ENCODE measurements around the gene DNALI1. TPM values are rescaled to one million over a fixed set of nuclear protein-coding genes. Genes with fewer than 3 reads are reported as not detected.

The DNALI1 gene
- total and polyA plus RNA-seq, 3 experiments from 2014 or later, result 0.09 TPM; not detected in 2

DNA sequence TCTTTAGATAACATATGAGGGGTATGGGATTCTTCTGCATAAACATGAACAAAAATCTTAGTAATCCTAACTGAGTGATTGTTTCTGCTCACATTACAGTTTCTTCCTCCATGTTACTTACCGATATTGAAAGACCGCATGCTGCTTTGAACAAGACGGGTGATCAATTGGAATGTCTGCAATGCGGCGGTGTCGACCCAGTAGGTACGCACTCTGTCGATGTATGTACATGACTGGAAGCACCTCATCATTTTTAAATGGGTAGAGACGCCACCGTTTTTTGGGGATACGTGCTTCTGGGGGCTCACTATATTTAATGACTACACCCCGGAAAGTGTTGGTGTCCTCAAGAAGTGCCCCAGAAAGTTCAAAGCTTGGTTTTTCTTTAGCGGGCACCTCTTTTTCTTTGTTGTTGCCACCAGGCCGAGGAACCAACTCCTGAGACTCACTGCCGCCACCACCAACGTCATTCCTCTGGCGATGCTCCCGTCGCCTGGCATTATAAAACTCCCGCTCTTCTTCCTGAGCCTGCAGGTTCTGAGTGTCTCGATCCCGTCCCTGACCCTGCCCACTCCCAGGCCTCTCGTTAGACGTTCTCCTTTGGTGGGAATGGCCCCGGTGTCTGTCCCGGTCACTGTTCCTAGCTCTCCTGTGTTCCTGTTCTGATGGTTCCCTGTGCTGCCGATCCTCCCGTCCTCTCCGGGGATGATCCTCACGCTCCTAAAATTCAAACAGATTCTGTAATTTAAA is 16.5 kb upstream of the DNALI1 start:
- CTCF ChIA-PET, result no interaction called here
- Histone ChIP-seq H3K27ac (ENCODE audit: low read depth, low read length) (no peak overlapping the region), H3K4me1 (ENCODE audit: insufficient read depth, low read length) (no peaks in the 10 kb centered on the region), H3K27me3 (ENCODE audit: insufficient read depth, low read length, poor library complexity, severe bottlenecking) (no peaks in the 10 kb centered on the region), H3K9me3 (ENCODE audit: low read length) (no peaks in the 10 kb centered on the region), H3K4me3 (ENCODE audit: low read length) (no peak overlapping the region), H3K36me3 (ENCODE audit: insufficient read depth, low read length) (peaks cover 39% of the 10 kb centered on the region)
- H3K27ac Mint-ChIP-seq, result peak overlapping the region in 1 of 8 donors; percentile 0
- peak overlapping the region in 1 of 7 donors; percentile 23 for H3K4me3 Mint-ChIP-seq
- H3K4me1 Mint-ChIP-seq, result peaks cover 7 to 20% (median 19%) of the 10 kb centered on the region in 3 donors
- POLR2A ChIA-PET, result no interaction called here
- no peaks in the 10 kb centered on the region for H3K9me3 Mint-ChIP-seq
- peaks cover 0 to 80% (median 32%) of the 10 kb centered on the region in 3 donors for H3K36me3 Mint-ChIP-seq
- DNase-seq, result no peak
- H3K27me3 Mint-ChIP-seq, result no peaks in the 10 kb centered on the region

DNA sequence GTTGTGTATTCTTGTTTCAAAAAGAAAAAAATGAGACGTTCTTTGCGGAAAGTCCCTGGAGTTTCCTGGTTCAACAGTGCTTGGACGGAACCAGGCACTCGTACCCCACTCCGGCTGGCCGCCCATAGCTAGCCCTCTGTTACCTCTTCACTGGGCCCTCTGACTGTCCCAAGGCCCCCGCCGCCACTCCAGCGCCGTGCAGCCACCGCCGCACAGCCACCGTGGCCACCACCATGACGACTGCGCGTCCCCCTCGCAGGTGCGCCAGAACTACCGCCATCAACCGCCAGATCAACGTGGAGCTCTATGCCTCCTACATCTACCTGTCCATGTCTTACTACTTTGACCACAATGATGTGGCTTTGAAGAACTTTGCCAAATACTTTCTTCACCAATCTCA is 12.2 kb upstream of the DNALI1 start:
- no peaks in the 10 kb centered on the region for H3K9me3 ChIP-seq (ENCODE audit: low read length)
- H3K27ac Mint-ChIP-seq, result peak overlapping the region in 2 of 8 donors; percentile 5 to 64
- peaks cover 31% of the 10 kb centered on the region for H3K36me3 ChIP-seq (ENCODE audit: insufficient read depth, low read length)
- no peaks in the 10 kb centered on the region for H3K4me1 ChIP-seq (ENCODE audit: insufficient read depth, low read length)
- H3K4me3 Mint-ChIP-seq, result peak overlapping the region in 1 of 7 donors; percentile 75
- H3K27me3 Mint-ChIP-seq, result no peaks in the 10 kb centered on the region
- H3K27ac ChIP-seq (ENCODE audit: low read depth, low read length), result no peak overlapping the region
- H3K4me1 Mint-ChIP-seq, result peaks cover 8 to 21% (median 11%) of the 10 kb centered on the region in 3 donors
- ChIA-PET POLR2A (no interaction called here), CTCF (no interaction called here)
- no peaks in the 10 kb centered on the region for H3K9me3 Mint-ChIP-seq
- peaks cover 10 to 71% (median 26%) of the 10 kb centered on the region in 3 donors for H3K36me3 Mint-ChIP-seq
- no peak for DNase-seq
- H3K27me3 ChIP-seq (ENCODE audit: insufficient read depth, low read length, poor library complexity, severe bottlenecking), result no peaks in the 10 kb centered on the region
- H3K4me3 ChIP-seq (ENCODE audit: low read length), result no peak overlapping the region

DNA sequence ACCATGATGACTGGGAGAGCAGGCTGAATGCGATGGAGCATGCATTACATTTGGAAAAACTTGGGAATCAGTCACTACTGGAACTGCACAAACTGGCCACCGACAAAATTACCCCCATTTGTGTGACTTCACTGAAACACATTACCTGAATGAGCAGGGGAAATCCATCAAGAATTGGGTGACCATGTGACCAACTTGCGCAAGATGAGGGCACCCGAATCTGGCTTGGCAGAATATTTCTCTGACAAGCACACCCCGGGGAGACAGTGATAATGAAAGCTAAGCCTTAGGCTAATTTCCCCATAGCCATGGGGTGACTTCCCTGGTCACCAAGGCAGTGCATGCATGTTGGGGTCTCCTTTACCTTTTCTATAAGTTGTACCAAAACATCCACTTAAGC is 11.7 kb upstream of the DNALI1 start:
- peaks cover 10 to 71% (median 25%) of the 10 kb centered on the region in 3 donors for H3K36me3 Mint-ChIP-seq
- CTCF ChIA-PET, result no interaction called here
- POLR2A ChIA-PET, result no interaction called here
- no peak overlapping the region for H3K27ac ChIP-seq (ENCODE audit: low read depth, low read length)
- H3K4me3 Mint-ChIP-seq, result peak overlapping the region in 1 of 7 donors; percentile 75
- no peaks in the 10 kb centered on the region for H3K4me1 ChIP-seq (ENCODE audit: insufficient read depth, low read length)
- H3K36me3 ChIP-seq (ENCODE audit: insufficient read depth, low read length), result peaks cover 28% of the 10 kb centered on the region
- H3K27ac Mint-ChIP-seq, result peak overlapping the region in 1 of 8 donors; percentile 5
- H3K4me3 ChIP-seq (ENCODE audit: low read length), result no peak overlapping the region
- H3K27me3 Mint-ChIP-seq, result no peaks in the 10 kb centered on the region
- H3K27me3 ChIP-seq (ENCODE audit: insufficient read depth, low read length, poor library complexity, severe bottlenecking), result no peaks in the 10 kb centered on the region
- peaks cover 13 to 26% (median 14%) of the 10 kb centered on the region in 3 donors for H3K4me1 Mint-ChIP-seq
- no peak for DNase-seq
- H3K9me3 ChIP-seq (ENCODE audit: low read length), result no peaks in the 10 kb centered on the region
- H3K9me3 Mint-ChIP-seq, result no peaks in the 10 kb centered on the region

DNA sequence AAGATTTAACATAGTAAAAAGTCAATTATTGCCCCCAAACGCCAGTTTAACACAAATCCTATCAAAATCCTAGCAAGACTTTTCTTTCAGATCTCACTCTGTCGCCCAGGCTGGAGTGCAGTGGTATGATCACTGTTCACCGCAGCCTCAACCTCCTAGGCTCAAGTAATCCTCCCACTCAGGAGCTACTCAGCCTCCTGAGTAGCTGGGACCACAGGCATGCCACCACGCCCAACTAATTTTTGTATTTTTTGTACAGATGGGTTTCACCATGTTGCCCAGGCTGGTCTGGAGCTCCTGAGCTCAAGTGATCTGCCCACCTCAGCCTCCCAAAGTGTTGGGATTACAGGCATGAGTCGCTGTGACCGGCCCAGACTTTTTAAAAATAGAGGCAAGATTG is 7.4 kb upstream of the DNALI1 start:
- Mint-ChIP-seq H3K27ac (peak overlapping the region in 2 of 8 donors; percentile 28 to 94), H3K4me1 (peaks cover 44 to 60% (median 48%) of the 10 kb centered on the region in 3 donors), H3K9me3 (no peaks in the 10 kb centered on the region), H3K36me3 (peaks cover 10 to 81% (median 21%) of the 10 kb centered on the region in 3 donors), H3K4me3 (no peak overlapping the region), H3K27me3 (no peaks in the 10 kb centered on the region)
- Histone ChIP-seq H3K27ac (ENCODE audit: low read depth, low read length) (no peak overlapping the region), H3K4me1 (ENCODE audit: insufficient read depth, low read length) (peaks cover 18% of the 10 kb centered on the region), H3K27me3 (ENCODE audit: insufficient read depth, low read length, poor library complexity, severe bottlenecking) (no peaks in the 10 kb centered on the region), H3K9me3 (ENCODE audit: low read length) (no peaks in the 10 kb centered on the region), H3K4me3 (ENCODE audit: low read length) (no peak overlapping the region), H3K36me3 (ENCODE audit: insufficient read depth, low read length) (peaks cover 20% of the 10 kb centered on the region)
- ChIA-PET CTCF (interaction anchor here (2.2 kb wide), 1 partner anchor 34 kb away, joined by 5 read pairs; no protein-coding TSS in a partner anchor), POLR2A (no interaction called here)
- no peak for DNase-seq

DNA sequence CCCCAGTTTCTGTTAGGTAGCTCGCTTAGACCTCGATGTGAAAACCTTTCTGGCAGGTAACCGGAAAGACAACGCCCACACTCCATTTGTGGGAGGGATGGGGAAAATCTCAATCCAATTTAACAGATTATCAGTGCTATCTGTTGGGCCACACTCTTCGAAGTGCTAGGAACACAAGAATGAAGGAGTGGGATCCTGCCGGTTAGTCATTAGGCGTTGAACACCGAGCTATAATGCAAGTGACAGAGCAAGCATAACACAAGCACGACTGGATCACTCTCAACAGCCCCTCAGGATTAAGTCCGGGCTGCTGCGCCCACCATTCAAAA is 3.2 kb upstream of the DNALI1 start:
- Histone ChIP-seq H3K4me1 (ENCODE audit: insufficient read depth, low read length) (peaks cover 18% of the 10 kb centered on the region), H3K9me3 (ENCODE audit: low read length) (no peaks in the 10 kb centered on the region), H3K4me3 (ENCODE audit: low read length) (peak overlapping the region; percentile 97), H3K36me3 (ENCODE audit: insufficient read depth, low read length) (no peaks in the 10 kb centered on the region), H3K27ac (ENCODE audit: low read depth, low read length) (peak overlapping the region; percentile 94), H3K27me3 (ENCODE audit: insufficient read depth, low read length, poor library complexity, severe bottlenecking) (no peaks in the 10 kb centered on the region)
- H3K27ac Mint-ChIP-seq, result peak overlapping the region; percentile 90 to 100 (median 98)
- POLR2A ChIA-PET, result interaction anchor here (1.0 to 1.4 kb wide), 5 partner anchors 38 to 306 kb away, joined by 3 to 7 read pairs (median 3); partner anchors contain the start of genes CDCA8, MEAF6 and MTF1
- DNase-seq, result no peak
- H3K4me3 Mint-ChIP-seq, result peak overlapping the region; percentile 97 to 100 (median 99)
- no peaks in the 10 kb centered on the region for H3K9me3 Mint-ChIP-seq
- peaks cover 40 to 58% (median 46%) of the 10 kb centered on the region in 3 donors for H3K4me1 Mint-ChIP-seq
- CTCF ChIA-PET, result interaction anchor here (1.2 to 1.7 kb wide), 4 partner anchors 39 to 129 kb away, joined by 3 to 7 read pairs (median 4); partner anchors contain the start of gene MEAF6
- H3K27me3 Mint-ChIP-seq, result peaks cover 0 to 11% of the 10 kb centered on the region in 2 donors
- H3K36me3 Mint-ChIP-seq, result peaks cover 4 to 49% (median 7%) of the 10 kb centered on the region in 3 donors

DNA sequence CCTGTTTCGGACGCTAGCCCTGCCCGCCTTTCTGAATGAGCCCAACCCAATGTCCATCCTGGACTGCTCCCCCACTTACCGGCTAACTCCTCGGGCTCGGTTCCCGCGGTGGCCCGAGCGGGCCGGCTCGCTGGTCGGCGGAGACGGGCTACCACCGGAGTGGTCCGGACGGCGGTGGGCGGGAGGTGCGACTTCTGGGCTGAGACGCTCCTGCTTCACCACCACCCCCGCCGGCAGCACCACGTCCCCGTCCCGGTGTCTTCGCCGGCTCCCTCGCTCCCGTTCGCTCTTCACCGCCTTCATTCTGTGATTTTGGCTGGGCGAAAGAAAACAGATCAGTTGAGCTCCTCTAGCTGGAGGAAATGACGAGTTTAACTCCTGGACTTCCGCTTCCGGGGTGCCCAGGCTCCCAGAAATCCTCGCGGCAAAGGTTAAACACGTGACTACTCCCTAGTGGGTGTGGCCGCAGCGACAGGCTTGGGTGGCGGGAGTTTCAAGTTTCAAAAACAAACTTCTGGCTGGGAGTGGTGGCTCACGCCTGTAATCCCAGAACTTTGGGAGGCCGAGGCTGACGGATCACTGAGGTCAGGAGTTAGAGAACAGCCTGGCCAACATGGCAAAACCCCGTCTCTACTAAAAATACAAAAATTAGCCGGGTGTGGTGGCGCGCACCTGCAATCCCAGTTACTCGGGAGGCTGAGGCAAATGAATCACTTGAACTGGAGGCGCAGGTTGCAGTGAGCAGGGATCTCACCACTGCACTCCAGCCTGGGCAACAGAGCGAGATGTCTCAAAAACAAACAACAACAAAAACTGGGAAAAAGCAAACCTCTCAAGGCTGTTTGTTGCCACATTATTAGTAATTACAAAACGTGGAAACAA is 2.6 kb upstream of the DNALI1 start, which contains the start of gene SNIP1:
SNIP1 (minus strand) TSS at position 367 of the 882 bp plus-strand sequence; CDS start at position 303, 64 bp downstream.
- Histone ChIP-seq H3K4me3 (ENCODE audit: low read length) (peak within 1 kb of the TSS; percentile 97), H3K36me3 (ENCODE audit: insufficient read depth, low read length) (no peaks in the 10 kb centered on the region), H3K9me3 (ENCODE audit: low read length) (no peaks in the 10 kb centered on the region), H3K27me3 (ENCODE audit: insufficient read depth, low read length, poor library complexity, severe bottlenecking) (no peaks in the 10 kb centered on the region), H3K27ac (ENCODE audit: low read depth, low read length) (peak within 1 kb of the TSS; percentile 94), H3K4me1 (ENCODE audit: insufficient read depth, low read length) (peaks cover 18% of the 10 kb centered on the region)
- DNase-seq, result peak; percentile 80 to 95 (median 90)
- no peaks in the 10 kb centered on the region for H3K9me3 Mint-ChIP-seq
- ChIA-PET POLR2A (interaction anchor here (1.0 to 1.4 kb wide), 5 partner anchors 38 to 305 kb away, joined by 3 to 7 read pairs (median 3); partner anchors contain the start of genes CDCA8, MEAF6 and MTF1), CTCF (interaction anchor here (1.2 to 1.7 kb wide), 4 partner anchors 39 to 128 kb away, joined by 3 to 7 read pairs (median 4); partner anchors contain the start of gene MEAF6)
- peaks cover 2 to 11% of the 10 kb centered on the region in 2 donors for H3K27me3 Mint-ChIP-seq
- peak within 1 kb of the TSS; percentile 97 to 100 (median 99) for H3K4me3 Mint-ChIP-seq
- peak within 1 kb of the TSS; percentile 90 to 100 (median 99) for H3K27ac Mint-ChIP-seq
- H3K36me3 Mint-ChIP-seq, result peaks cover 0 to 44% (median 4%) of the 10 kb centered on the region in 3 donors
- H3K4me1 Mint-ChIP-seq, result peaks cover 36 to 52% (median 44%) of the 10 kb centered on the region in 3 donors

DNA sequence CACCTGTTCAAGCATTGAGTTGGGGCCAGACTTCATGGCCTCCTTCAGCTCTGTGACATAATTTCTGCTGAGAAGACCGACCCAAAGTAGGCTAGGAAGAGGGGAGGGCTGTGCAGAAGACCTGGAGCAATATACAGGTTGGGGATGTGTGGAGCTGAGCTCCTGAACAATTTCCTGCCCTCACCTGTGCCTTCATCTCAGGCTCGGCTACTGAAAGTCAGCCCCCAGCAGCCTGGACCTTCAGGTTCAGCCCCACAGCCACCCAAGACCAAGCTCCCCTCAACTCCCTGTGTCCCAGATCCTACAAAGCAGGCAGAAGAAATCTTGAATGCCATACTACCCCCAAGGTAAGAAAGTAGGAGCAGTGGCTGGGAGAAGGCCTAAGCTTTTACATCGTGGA is 662 bp downstream of the DNALI1 start:
- Mint-ChIP-seq H3K9me3 (no peaks in the 10 kb centered on the region), H3K4me3 (no peak overlapping the region), H3K27ac (no peak overlapping the region), H3K36me3 (peaks cover 0 to 17% (median 4%) of the 10 kb centered on the region in 3 donors), H3K27me3 (peaks cover 2 to 11% of the 10 kb centered on the region in 2 donors), H3K4me1 (peaks cover 16 to 23% (median 18%) of the 10 kb centered on the region in 3 donors)
- Histone ChIP-seq H3K4me3 (ENCODE audit: low read length) (no peak overlapping the region), H3K27ac (ENCODE audit: low read depth, low read length) (no peak overlapping the region), H3K36me3 (ENCODE audit: insufficient read depth, low read length) (no peaks in the 10 kb centered on the region), H3K4me1 (ENCODE audit: insufficient read depth, low read length) (peaks cover 13% of the 10 kb centered on the region), H3K27me3 (ENCODE audit: insufficient read depth, low read length, poor library complexity, severe bottlenecking) (no peaks in the 10 kb centered on the region), H3K9me3 (ENCODE audit: low read length) (no peaks in the 10 kb centered on the region)
- no peak for DNase-seq
- POLR2A ChIA-PET, result no interaction called here
- CTCF ChIA-PET, result interaction anchor here (1.3 kb wide), 1 partner anchor 46 kb away, joined by 3 read pairs; no protein-coding TSS in a partner anchor

All from CD8-positive, alpha-beta memory T cell (primary cell).